Stomach smooth muscle (tissue), 2 donors: ENCODE results near the gene KNCN.

Experiments used
- H3K27ac ChIP-seq: one replicate; pipeline ENCODE4 v1.7.0; 2013; ENCODE audit warnings: mild to moderate bottlenecking, low read length, inconsistent platforms
- H3K27me3 ChIP-seq, 2 donors: one replicate each; pipeline ENCODE4 v1.7.0; 2013; ENCODE audit warnings: low read length in 2 of 2; ENCODE audit not compliant: insufficient read depth in 2 of 2, control insufficient read depth in 1 of 2
- H3K36me3 ChIP-seq, 2 donors: one replicate each; pipeline ENCODE4 v1.7.0; 2013; ENCODE audit warnings: low read length in 2 of 2; ENCODE audit not compliant: control insufficient read depth in 2 of 2, insufficient read depth in 2 of 2
- H3K4me1 ChIP-seq: one replicate; pipeline ENCODE4 v1.7.0; 2013; ENCODE audit warnings: low read length; ENCODE audit not compliant: control insufficient read depth, insufficient read depth
- H3K4me3 ChIP-seq, 2 donors: one replicate each; pipeline ENCODE4 v1.7.0; 2013; ENCODE audit warnings: low read length in 2 of 2
- H3K9ac ChIP-seq, 2 donors: one replicate each; pipeline ENCODE4 v1.7.0; 2013; ENCODE audit warnings: low read length in 2 of 2, mild to moderate bottlenecking in 1 of 2
- H3K9me3 ChIP-seq, 2 donors: one replicate each; pipeline ENCODE4 v1.7.0; 2013; ENCODE audit warnings: low read length in 2 of 2; ENCODE audit not compliant: control insufficient read depth in 2 of 2
- donor health status: healthy.
- donor health status: Pancreatic carcinoma.

KNCN gene

DNA sequence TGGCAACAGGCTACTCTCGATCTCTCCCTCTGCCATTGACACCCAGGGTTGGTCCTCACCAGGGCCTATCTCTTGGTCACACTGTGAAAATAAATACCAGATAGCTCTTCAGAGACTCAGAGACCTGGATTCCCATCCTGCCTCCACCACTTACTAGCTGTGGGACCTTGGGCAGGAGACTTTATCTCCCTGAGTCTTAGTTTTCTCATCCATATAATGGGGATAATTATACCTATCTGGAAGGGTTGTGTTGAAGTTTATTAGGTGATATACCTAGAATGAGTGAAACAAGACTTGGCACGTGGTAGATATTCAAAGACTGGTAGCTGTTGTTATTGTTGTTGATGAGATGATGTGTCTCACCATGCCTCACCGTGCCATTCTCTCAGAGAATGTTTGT is 54.4 kb downstream of the KNCN start:
- H3K4me3 ChIP-seq: no peak overlapping the region
- no peak overlapping the region for H3K27ac ChIP-seq
- no peak overlapping the region for H3K9ac ChIP-seq
- H3K27me3 ChIP-seq: peaks cover 26 to 37% of the 10 kb centered on the region in 2 donors
- no peaks in the 10 kb centered on the region for H3K4me1 ChIP-seq
- no peaks in the 10 kb centered on the region for H3K36me3 ChIP-seq
- no peaks in the 10 kb centered on the region for H3K9me3 ChIP-seq

DNA sequence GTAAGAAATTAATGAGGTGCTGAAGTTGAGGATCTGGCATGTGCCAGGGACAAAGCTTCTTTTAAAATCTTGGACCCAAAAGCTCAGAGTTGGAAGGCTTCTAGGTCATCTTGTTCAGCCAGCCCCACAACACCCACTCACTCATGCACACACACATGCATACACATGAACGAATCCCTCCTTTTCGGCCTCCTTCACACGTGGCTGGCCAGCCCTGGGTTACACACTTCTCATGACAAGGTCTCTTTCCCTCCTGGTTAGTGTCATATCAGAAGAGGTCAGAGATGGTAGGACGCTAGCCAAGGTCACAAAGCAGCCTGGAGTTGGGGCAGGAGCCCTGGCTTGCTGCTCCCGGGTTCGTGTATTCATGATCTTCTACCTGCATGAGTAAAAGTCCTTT is 54.9 kb downstream of the KNCN start:
- H3K9ac ChIP-seq: no peak overlapping the region
- H3K27ac ChIP-seq: no peak overlapping the region
- H3K36me3 ChIP-seq: no peaks in the 10 kb centered on the region
- H3K4me3 ChIP-seq: no peak overlapping the region
- no peaks in the 10 kb centered on the region for H3K4me1 ChIP-seq
- H3K9me3 ChIP-seq: no peaks in the 10 kb centered on the region
- peaks cover 32 to 42% of the 10 kb centered on the region in 2 donors for H3K27me3 ChIP-seq

DNA sequence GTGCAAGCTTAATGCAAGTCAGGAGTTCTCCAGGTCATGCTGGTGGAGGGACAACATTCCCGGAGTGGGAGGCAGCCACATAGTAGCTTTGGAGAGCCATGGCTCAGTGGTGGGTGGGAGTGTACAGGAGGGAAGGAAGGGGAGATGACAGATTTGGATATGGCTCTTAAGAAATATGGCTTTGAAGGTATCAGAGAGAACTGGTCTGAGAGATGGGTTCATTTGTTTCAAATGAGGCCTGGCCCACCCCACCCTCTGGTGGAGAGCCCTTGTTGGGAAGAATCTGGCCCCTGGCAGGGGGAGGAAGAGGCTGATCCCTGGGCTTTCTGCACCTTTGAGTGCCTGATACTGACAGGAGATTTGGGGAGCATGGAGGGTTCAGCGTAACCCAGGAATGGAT is 55.7 kb downstream of the KNCN start:
- H3K9ac ChIP-seq: no peak overlapping the region
- no peak overlapping the region for H3K4me3 ChIP-seq
- no peak overlapping the region for H3K27ac ChIP-seq
- H3K36me3 ChIP-seq: no peaks in the 10 kb centered on the region
- H3K4me1 ChIP-seq: peaks cover 3% of the 10 kb centered on the region
- H3K9me3 ChIP-seq: no peaks in the 10 kb centered on the region
- H3K27me3 ChIP-seq: peaks cover 39 to 49% of the 10 kb centered on the region in 2 donors
